ENCODE results near the gene HAGHL.
"Not testable (repeated sequence)": the region's sequence is repeated elsewhere in the genome, so short reads cannot be mapped to it uniquely, and the experiment has no call there.

Gene HAGHL

DNA sequence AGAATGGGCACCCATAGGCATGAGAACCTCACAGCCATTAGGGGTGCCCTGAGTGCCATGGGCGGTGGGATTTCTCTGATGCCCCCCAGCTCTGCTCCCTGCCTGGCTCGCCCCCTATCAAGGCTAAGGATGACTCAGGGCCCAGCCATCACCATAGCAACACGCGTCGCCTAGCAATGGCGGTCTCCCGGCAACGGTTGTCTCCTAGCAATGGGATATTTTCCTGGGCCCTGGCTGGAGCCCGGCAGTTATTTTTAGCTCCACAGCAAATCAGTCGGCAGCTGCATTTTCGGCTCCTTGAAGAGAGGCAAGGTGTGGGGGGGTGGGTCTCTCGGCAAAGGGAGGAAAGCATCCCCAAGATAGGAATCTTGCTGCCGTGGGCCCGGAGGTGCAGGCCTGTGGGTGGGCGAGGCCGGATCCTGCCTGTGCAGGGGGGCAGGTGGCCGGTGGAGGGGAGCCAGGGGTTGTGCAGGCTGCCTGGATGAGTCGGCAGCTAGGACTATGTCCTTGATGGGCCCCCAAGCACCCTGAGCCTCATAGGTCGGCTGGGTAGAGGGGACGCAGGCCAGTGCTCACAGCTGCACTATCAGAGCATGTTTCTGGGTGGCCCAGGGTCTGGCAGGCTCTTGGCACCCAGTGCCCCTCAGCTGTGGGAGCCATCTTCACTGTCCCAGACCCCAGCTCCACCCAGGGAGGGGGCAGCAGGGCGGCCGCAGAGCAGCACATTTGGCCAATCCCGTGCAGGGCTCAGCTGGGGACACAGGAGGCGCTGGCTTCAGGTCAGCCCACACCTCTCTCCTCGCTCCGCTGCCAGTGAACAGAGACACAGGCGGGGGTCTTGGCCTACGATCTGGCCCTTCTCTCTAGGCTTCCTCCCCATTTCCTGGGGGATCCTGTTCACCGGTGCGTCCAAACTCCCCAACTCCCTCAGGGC is 17.1 kb upstream of the HAGHL start:
- Mint-ChIP-seq H3K27me3 (peaks cover 64% of the 10 kb centered on the region), H3K4me3 (no peak overlapping the region), H3K4me1 (ENCODE audit: low read depth) (peaks cover 4% of the 10 kb centered on the region), H3K36me3 (ENCODE audit: low read depth) (no peaks in the 10 kb centered on the region), H3K27ac (no peak overlapping the region), H3K9me3 (no peaks in the 10 kb centered on the region)
- no peak for DNase-seq

DNA sequence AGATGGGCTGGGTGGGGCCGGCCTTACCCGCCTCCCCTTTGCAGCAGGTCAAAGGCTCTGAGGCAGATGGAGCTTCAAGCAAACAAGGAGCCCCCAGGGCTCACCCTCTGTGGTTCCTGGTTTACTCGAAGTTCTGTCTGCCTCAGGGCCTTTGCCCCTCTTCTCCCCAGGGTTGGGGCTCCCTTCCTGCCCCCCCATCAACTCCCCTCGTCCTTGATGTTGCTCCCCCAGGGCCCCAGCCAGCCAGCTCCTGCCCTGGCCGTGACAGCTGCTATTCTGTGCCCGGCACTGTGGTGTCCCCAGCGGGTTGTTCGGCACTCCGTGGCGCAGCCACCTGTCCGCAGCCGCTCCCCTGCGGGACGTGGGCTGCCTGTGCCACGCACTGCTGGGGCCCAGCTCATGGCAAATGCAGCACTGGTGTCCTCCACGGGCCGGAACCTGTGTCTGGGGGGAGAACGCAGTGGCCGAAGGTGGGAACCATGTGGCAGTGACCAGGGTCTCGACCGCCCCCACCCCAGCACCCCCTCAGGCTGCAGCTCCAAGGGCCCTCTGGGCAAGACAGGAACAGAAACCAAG is 16.3 kb upstream of the HAGHL start:
- Mint-ChIP-seq H3K27ac (no peak overlapping the region), H3K9me3 (no peaks in the 10 kb centered on the region), H3K4me1 (ENCODE audit: low read depth) (peaks cover 4% of the 10 kb centered on the region), H3K36me3 (ENCODE audit: low read depth) (no peaks in the 10 kb centered on the region), H3K27me3 (peaks cover 64% of the 10 kb centered on the region), H3K4me3 (no peak overlapping the region)
- DNase-seq, result no peak

DNA sequence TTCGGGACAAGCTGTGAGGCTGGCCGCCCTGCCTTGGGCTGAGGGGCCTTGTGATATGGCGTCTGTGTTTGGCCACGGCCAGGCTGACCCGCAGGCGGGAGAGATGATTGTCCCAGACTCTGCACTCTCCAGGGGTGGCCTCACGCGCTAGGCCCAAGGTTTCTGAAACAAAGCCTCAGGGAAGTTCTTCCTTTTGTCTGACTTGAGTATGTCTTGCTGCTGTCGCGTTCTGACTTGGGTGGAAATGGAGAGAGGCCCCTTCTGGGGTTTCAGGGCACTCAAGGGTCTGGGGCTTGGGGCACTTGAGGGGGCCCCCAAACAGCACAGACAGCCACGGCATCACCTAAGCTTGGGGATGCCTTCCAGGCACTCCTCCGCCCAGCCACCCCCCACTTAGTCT is 15.8 kb upstream of the HAGHL start:
- DNase-seq, result no peak
- H3K4me1 Mint-ChIP-seq (ENCODE audit: low read depth), result peaks cover 4% of the 10 kb centered on the region
- H3K36me3 Mint-ChIP-seq (ENCODE audit: low read depth), result no peaks in the 10 kb centered on the region
- no peak overlapping the region for H3K4me3 Mint-ChIP-seq
- peaks cover 64% of the 10 kb centered on the region for H3K27me3 Mint-ChIP-seq
- H3K9me3 Mint-ChIP-seq, result no peaks in the 10 kb centered on the region
- H3K27ac Mint-ChIP-seq, result no peak overlapping the region

GRCh38 chr16:711548-712320 is 15.2 kb upstream of the HAGHL start:
- Mint-ChIP-seq H3K27ac (no peak overlapping the region), H3K9me3 (no peaks in the 10 kb centered on the region), H3K27me3 (peaks cover 61% of the 10 kb centered on the region), H3K36me3 (ENCODE audit: low read depth) (no peaks in the 10 kb centered on the region), H3K4me1 (ENCODE audit: low read depth) (peaks cover 6% of the 10 kb centered on the region), H3K4me3 (no peak overlapping the region)
- peak; percentile 88 for DNase-seq

- H3K4me1 Mint-ChIP-seq (ENCODE audit: low read depth); H3K27ac Mint-ChIP-seq; H3K4me3 Mint-ChIP-seq; H3K9me3 Mint-ChIP-seq; H3K36me3 Mint-ChIP-seq (ENCODE audit: low read depth): not testable (repeated sequence)
- H3K27me3 Mint-ChIP-seq, result peaks cover 52% of the 10 kb centered on the region
- peak; percentile 72 for DNase-seq
Observed at GRCh38 chr16:712740-713250, 14.1 kb upstream of the HAGHL start.

DNA sequence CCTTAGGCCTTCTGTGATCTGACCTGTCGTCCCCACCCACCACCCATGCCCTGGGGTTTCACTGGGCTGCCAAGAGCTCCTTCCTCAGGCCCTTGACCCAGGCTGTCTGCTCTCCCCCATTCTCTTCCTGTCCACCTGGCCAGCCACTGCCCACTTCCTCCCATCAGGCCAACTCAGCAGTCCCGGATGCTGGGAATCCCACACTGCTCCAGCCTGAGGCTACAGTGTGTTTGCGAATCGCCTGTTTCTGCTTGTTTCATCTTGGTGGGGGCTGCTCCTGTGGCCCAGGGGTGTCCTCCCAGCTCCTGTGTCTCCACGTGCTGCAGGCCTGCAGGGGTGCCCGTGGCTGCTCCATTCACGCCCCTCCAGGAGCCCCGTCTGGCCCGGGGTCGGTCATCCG is 12.8 kb upstream of the HAGHL start:
- Mint-ChIP-seq H3K4me1 (ENCODE audit: low read depth) (peaks cover 11% of the 10 kb centered on the region), H3K36me3 (ENCODE audit: low read depth) (no peaks in the 10 kb centered on the region), H3K9me3 (no peaks in the 10 kb centered on the region), H3K4me3 (no peak overlapping the region), H3K27me3 (peaks cover 39% of the 10 kb centered on the region), H3K27ac (no peak overlapping the region)
- no peak for DNase-seq

DNA sequence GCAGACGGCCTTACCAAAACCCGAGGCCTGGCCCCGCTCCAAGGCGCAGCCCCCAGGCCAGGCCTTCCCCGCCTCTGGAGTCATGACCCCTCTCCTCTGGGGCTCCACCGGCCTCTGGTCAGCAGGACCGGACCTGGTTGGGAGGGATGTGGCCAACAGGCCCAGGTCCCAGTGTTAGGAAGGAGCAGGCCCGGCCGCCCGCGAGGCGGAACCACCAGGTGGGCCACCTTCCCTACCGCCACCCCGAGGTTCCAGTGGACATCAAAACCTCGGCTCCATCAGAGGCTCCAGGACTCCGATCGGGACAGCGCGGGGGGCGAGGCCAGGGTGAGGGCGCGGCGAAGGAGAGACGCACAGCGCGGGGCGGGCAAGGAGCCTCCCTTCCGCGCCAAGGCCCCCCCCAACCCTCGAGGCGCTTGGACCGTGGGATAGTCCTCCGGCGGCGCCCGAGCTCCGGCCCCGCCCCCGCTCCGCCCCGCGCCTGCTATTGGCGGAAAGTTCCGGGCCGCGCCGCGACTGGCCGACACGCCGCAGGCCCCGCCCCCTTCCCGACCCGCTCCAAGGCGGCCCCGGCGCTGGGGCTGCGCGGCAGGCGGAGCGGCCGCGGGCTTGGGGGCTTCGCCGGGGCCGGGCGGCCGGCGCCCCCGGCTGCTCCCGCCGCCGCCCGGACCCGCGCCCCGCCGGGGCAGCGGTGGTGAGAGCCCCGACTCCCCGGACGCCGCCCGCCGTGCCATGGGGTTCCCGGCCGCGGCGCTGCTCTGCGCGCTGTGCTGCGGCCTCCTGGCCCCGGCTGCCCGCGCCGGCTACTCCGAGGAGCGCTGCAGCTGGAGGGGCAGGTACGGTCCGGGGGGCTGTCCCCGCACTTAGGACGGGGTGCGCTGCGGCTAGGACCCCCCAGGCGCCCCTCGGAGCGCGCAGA is 12.1 kb upstream of the HAGHL start, which contains the start of gene METRN:
METRN (plus strand) TSS at position 561 of the 919 bp plus-strand sequence; CDS start at position 733, 172 bp downstream.
- Mint-ChIP-seq H3K36me3 (ENCODE audit: low read depth) (no peaks in the 10 kb centered on the region), H3K27me3 (peaks cover 32% of the 10 kb centered on the region), H3K4me3 (peak within 1 kb of the TSS; percentile 73), H3K4me1 (ENCODE audit: low read depth) (peaks cover 18% of the 10 kb centered on the region), H3K27ac (no peak within 1 kb of the TSS), H3K9me3 (no peaks in the 10 kb centered on the region)
- DNase-seq, result peak; percentile 94

DNA sequence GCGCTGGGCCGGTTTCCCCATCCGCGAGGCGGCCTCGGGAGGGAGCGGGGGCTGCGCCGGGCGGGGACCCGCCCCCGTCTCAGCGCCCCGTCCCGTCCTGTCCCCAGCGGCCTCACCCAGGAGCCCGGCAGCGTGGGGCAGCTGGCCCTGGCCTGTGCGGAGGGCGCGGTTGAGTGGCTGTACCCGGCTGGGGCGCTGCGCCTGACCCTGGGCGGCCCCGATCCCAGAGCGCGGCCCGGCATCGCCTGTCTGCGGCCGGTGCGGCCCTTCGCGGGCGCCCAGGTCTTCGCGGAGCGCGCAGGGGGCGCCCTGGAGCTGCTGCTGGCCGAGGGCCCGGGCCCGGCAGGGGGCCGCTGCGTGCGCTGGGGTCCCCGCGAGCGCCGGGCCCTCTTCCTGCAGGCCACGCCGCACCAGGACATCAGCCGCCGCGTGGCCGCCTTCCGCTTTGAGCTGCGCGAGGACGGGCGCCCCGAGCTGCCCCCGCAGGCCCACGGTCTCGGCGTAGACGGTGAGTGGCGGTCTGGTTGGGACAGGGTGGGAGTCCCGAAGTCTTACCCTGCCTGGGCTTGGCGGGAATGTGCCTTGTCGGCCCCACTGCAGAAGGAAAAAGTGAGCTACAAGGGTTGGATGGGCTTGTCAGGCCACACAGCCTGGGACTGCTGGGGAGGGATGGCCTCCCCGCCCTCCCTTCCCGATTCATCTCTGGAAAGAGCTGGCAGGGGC is 11.3 kb upstream of the HAGHL start:
- Mint-ChIP-seq H3K4me1 (ENCODE audit: low read depth) (peaks cover 24% of the 10 kb centered on the region), H3K27me3 (peaks cover 24% of the 10 kb centered on the region), H3K27ac (no peak overlapping the region), H3K4me3 (peak overlapping the region; percentile 73), H3K9me3 (no peaks in the 10 kb centered on the region), H3K36me3 (ENCODE audit: low read depth) (peaks cover 2% of the 10 kb centered on the region)
- peak; percentile 72 for DNase-seq

DNA sequence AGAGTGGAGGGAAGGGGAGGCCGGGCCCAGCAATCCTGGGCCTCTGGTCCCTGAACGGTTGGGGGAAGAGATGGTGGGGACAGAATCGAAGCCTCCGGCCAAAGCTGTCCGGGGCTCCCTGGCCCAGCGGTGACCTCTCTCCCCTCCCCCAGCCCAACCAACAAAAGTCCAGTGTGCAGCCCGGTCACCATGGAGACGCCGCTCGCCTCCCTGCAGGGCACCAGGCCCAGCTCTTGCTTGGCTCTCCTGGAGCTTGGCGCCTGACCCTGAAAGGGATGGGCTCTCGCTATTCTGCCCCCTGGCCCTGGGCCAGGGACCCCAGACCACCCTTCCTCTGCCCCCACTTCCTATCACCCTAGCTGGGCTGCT is 10.7 kb upstream of the HAGHL start:
- peaks cover 24% of the 10 kb centered on the region for H3K4me1 Mint-ChIP-seq (ENCODE audit: low read depth)
- H3K27ac Mint-ChIP-seq, result no peak overlapping the region
- H3K4me3 Mint-ChIP-seq, result peak overlapping the region; percentile 73
- peaks cover 2% of the 10 kb centered on the region for H3K36me3 Mint-ChIP-seq (ENCODE audit: low read depth)
- DNase-seq, result no peak
- H3K9me3 Mint-ChIP-seq, result no peaks in the 10 kb centered on the region
- peaks cover 18% of the 10 kb centered on the region for H3K27me3 Mint-ChIP-seq

- H3K4me3 Mint-ChIP-seq, result peak overlapping the region; percentile 73
- H3K4me1 Mint-ChIP-seq (ENCODE audit: low read depth), result peaks cover 24% of the 10 kb centered on the region
- H3K36me3 Mint-ChIP-seq (ENCODE audit: low read depth), result peaks cover 2% of the 10 kb centered on the region
- no peak overlapping the region for H3K27ac Mint-ChIP-seq
- no peaks in the 10 kb centered on the region for H3K9me3 Mint-ChIP-seq
- DNase-seq, result no peak
- H3K27me3 Mint-ChIP-seq, result peaks cover 17% of the 10 kb centered on the region
Observed at GRCh38 chr16:716768-717325, 10.1 kb upstream of the HAGHL start.

DNA sequence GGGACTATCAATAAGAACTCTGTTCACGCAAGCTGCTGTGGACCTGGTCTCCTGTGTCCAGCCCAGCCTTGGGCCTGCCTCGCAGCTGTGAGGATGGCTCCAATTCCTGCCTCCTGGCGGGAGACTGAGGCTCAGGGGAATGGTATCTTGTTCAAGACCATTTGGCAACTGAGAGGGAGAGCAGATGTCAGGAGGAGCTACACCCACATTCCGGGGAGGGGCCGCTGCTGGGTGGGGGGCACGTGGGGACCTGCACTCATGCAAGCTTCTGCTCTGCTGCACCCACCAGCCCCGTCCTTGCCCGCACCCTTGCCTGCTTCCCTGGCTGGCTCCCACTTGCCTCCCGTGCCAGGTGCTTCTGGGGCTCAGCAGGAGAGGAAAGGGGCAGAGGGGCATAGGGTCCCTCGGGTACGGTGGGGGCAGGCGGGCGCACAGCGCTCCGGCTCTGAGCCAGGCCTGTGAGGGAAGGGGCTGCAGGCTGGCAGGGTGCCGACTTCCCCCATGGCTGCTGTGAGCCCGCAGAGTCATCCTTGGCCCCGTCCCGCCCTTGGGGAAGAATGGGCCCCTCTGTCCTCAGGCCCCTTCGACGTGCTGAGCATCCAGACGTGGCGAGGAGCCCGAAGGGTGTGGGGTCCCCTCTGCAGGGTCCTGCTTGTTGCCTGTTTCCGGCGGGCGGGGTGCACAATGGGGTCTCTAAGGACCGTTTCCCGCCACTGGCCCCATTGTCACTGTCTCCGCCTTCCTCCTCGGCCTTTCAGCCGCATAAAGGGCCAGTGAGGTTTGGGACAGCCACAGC is 9.3 kb upstream of the HAGHL start:
- peaks cover 28% of the 10 kb centered on the region for H3K4me1 Mint-ChIP-seq (ENCODE audit: low read depth)
- H3K4me3 Mint-ChIP-seq, result no peak overlapping the region
- H3K27ac Mint-ChIP-seq, result no peak overlapping the region
- no peaks in the 10 kb centered on the region for H3K9me3 Mint-ChIP-seq
- no peak for DNase-seq
- H3K27me3 Mint-ChIP-seq, result peaks cover 15% of the 10 kb centered on the region
- H3K36me3 Mint-ChIP-seq (ENCODE audit: low read depth), result peaks cover 4% of the 10 kb centered on the region

GRCh38 chr16:718389-718788 is 8.5 kb upstream of the HAGHL start:
- Mint-ChIP-seq H3K27me3 (peaks cover 11% of the 10 kb centered on the region), H3K4me1 (ENCODE audit: low read depth) (peaks cover 29% of the 10 kb centered on the region), H3K36me3 (ENCODE audit: low read depth) (peaks cover 8% of the 10 kb centered on the region), H3K27ac (no peak overlapping the region), H3K4me3 (no peak overlapping the region), H3K9me3 (no peaks in the 10 kb centered on the region)
- DNase-seq, result no peak
